Hepatocyte (in vitro differentiated cells): ENCODE results near the gene TK2. TPM values are rescaled to one million over a fixed set of nuclear protein-coding genes. Genes with fewer than 3 reads are reported as not detected.

Source experiments
- DNase-seq: peaks from one replicate; pipeline ENCODE4 v3.0.0-alpha.2; 2016; ENCODE audit warnings: low spot score
- H2AFZ ChIP-seq: fragments of 200-600 bp; sonication (generic); 2 replicates; pipeline ENCODE4 v1.6.0; 2016; ENCODE audit warnings: antibody characterized with exemption, mild to moderate bottlenecking
- H3K27ac ChIP-seq: fragments of 200-600 bp; sonication (generic); 2 replicates; pipeline ENCODE4 v1.5.1; 2016; ENCODE audit warnings: mild to moderate bottlenecking
- H3K27me3 ChIP-seq: fragments of 200-600 bp; sonication (generic); 2 replicates; pipeline ENCODE4 v1.6.1; 2016
- H3K36me3 ChIP-seq: fragments of 200-600 bp; sonication (generic); replicated peaks from 2 replicates; pipeline ENCODE4 v1.5.1; 2016; ENCODE audit warnings: low read depth; ENCODE audit not compliant: insufficient read depth
- H3K4me1 ChIP-seq: fragments of 200-600 bp; sonication (generic); 2 replicates; pipeline ENCODE4 v1.5.1; 2016; ENCODE audit warnings: mild to moderate bottlenecking, moderate library complexity; ENCODE audit not compliant: insufficient read depth
- H3K4me2 ChIP-seq: fragments of 200-600 bp; sonication (generic); 2 replicates; pipeline ENCODE4 v1.6.0; 2016
- H3K4me3 ChIP-seq: fragments of 200-600 bp; sonication (generic); 2 replicates; pipeline ENCODE4 v1.5.1; 2016; ENCODE audit warnings: mild to moderate bottlenecking
- H3K79me2 ChIP-seq: fragments of 200-600 bp; sonication (generic); 2 replicates; pipeline ENCODE4 v1.6.0; 2017; ENCODE audit warnings: mild to moderate bottlenecking
- H3K9me2 ChIP-seq: fragments of 200-600 bp; sonication (generic); replicated peaks from 2 replicates; pipeline ENCODE4 v1.6.0; 2017; ENCODE audit warnings: mild to moderate bottlenecking; ENCODE audit not compliant: insufficient read depth
- H3K9me3 ChIP-seq: fragments of 200-600 bp; sonication (generic); 2 replicates; pipeline ENCODE4 v1.5.1; 2016; ENCODE audit warnings: low read depth, mild to moderate bottlenecking
- H4K20me1 ChIP-seq: fragments of 200-600 bp; sonication (generic); 2 replicates; pipeline ENCODE4 v1.6.0; 2016; ENCODE audit warnings: mild to moderate bottlenecking; ENCODE audit not compliant: insufficient read depth, poor library complexity, severe bottlenecking
- CTCF ChIP-seq: fragments of 200-600 bp; sonication (generic); IDR thresholded peaks from 2 replicates; pipeline ENCODE4 v1.5.1; 2016; ENCODE audit warnings: antibody characterized with exemption, mild to moderate bottlenecking; ENCODE audit not compliant: poor library complexity
- EZH2 ChIP-seq: fragments of 200-600 bp; sonication (generic); IDR thresholded peaks from 2 replicates; pipeline ENCODE4 v1.6.1; 2016; ENCODE audit warnings: antibody characterized with exemption, mild to moderate bottlenecking, borderline replicate concordance
- EZH2phosphoT487 ChIP-seq: fragments of 200-600 bp; sonication (generic); IDR thresholded peaks from one replicate; pipeline ENCODE4 v1.6.1; 2018; ENCODE audit warnings: antibody characterized with exemption, mild to moderate bottlenecking, low read depth, moderate library complexity; ENCODE audit not compliant: unreplicated experiment, severe bottlenecking
- whole genome bisulfite sequencing: methylation state at CpG from one replicate; pipeline ENCODE4 v1.1.6; 2016; ENCODE audit warnings: low lambda C conversion rate; ENCODE audit errors: missing lambda C conversion rate; 5-methylcytosine and 5-hydroxymethylcytosine counted together
- polyA plus RNA-seq: library from polyadenylated mRNA; unstranded; fragments of >200 nt; fragmentation: Nextera tagmentation; extraction: Ambion mirVana; gene quantifications from 2 replicates; pipeline ENCODE4 v1.2.1, GENCODE V29; 2016
- total RNA-seq: library from RNA; depleted of rRNA; stranded (reverse); fragments of >200 nt; gene quantifications from 2 replicates; pipeline ENCODE4 v1.2.3, GENCODE V29; 2014

Gene TK2
- total and polyA plus RNA-seq, 2 experiments from 2014 or later, result 10.1 to 14.3 TPM

DNA sequence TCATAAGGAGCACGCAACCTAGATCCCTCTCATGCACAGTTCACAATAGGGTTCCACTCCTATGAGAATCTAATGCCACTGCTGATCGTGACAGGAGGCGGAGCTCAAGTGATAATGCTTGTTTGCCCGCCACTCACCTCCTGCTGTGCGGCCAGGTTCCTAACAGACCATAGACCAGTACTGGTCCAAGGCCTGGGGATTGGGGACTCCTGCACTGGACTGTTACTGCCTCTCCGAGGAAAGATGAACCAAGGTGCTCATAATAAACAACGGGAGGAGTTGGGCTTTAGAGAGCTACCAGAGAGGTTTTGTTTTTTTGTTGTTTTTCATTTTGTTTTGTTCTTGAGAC, 58.2 kb downstream of the TK2 start:
- Histone ChIP-seq H3K79me2 (no peaks in the 10 kb centered on the region), H3K4me3 (no peak overlapping the region)
- WGBS, result 72% methylated on average over 7 of the region's 7 CpGs

GRCh38 chr16:66490774-66491715, 58.9 kb downstream of the TK2 start:
- DNase-seq, result no peak
- Histone ChIP-seq H3K9me3 (no peaks in the 10 kb centered on the region), H3K36me3 (no peaks in the 10 kb centered on the region), H2AFZ (no peak overlapping the region), H3K79me2 (no peaks in the 10 kb centered on the region), H3K27me3 (no peaks in the 10 kb centered on the region), H3K4me1 (peaks cover 4% of the 10 kb centered on the region), H4K20me1 (no peaks in the 10 kb centered on the region), H3K4me3 (no peak overlapping the region), H3K27ac (no peak overlapping the region), H3K9me2 (no peaks in the 10 kb centered on the region), H3K4me2 (no peak overlapping the region)
- WGBS, result 82% methylated on average over 8 of the region's 8 CpGs
- TF ChIP-seq EZH2phosphoT487 (no peak), EZH2 (no peak), CTCF (no peak)

More for the DNA sequence above, 58.2 kb downstream of the TK2 start:
- no peak overlapping the region for H2AFZ ChIP-seq
- no peaks in the 10 kb centered on the region for H4K20me1 ChIP-seq
- no peak for DNase-seq
- H3K9me3 ChIP-seq, result no peaks in the 10 kb centered on the region
- TF ChIP-seq EZH2phosphoT487, result no peak
- no peak for TF ChIP-seq EZH2
- no peak for TF ChIP-seq CTCF
- no peak overlapping the region for H3K27ac ChIP-seq
- no peak overlapping the region for H3K4me2 ChIP-seq
- H3K27me3 ChIP-seq, result no peaks in the 10 kb centered on the region
- H3K9me2 ChIP-seq, result no peaks in the 10 kb centered on the region
- H3K36me3 ChIP-seq, result no peaks in the 10 kb centered on the region
- peaks cover 4% of the 10 kb centered on the region for H3K4me1 ChIP-seq

GRCh38 chr16:66489818-66490217, 60.1 kb downstream of the TK2 start:
- Histone ChIP-seq H3K27me3 (no peaks in the 10 kb centered on the region), H3K4me3 (no peak overlapping the region), H3K9me3 (no peaks in the 10 kb centered on the region), H3K4me2 (no peak overlapping the region), H3K4me1 (peaks cover 4% of the 10 kb centered on the region), H3K9me2 (no peaks in the 10 kb centered on the region), H2AFZ (no peak overlapping the region), H3K27ac (no peak overlapping the region), H3K36me3 (no peaks in the 10 kb centered on the region), H3K79me2 (no peaks in the 10 kb centered on the region), H4K20me1 (no peaks in the 10 kb centered on the region)
- DNase-seq, result no peak
- WGBS, result 92% methylated on average over 5 of the region's 5 CpGs
- no peak for TF ChIP-seq EZH2
- TF ChIP-seq CTCF, result no peak
